H9 (cell line): ENCODE results near the gene CACNB3. TPM values are rescaled to one million over a fixed set of nuclear protein-coding genes. Genes with fewer than 3 reads are reported as not detected.

ENCODE experiments used
- DNase-seq: peaks from one replicate; pipeline ENCODE4 v3.0.0-alpha.2; 2017
- H2AFZ ChIP-seq: one replicate; pipeline ENCODE4 v1.6.1; 2013; ENCODE audit warnings: mild to moderate bottlenecking, low read length, control low read depth, moderate library complexity
- H2AK5ac ChIP-seq: 2 replicates; pipeline ENCODE4 v1.6.1; 2013; ENCODE audit warnings: low read length, control low read depth, mixed read lengths; ENCODE audit not compliant: insufficient read length
- H2BK120ac ChIP-seq: one replicate; pipeline ENCODE4 v1.6.1; 2013; ENCODE audit warnings: low read depth, mild to moderate bottlenecking, low read length, control low read depth, inconsistent platforms; ENCODE audit not compliant: poor library complexity, severe bottlenecking
- H2BK12ac ChIP-seq: 2 replicates; pipeline ENCODE4 v1.6.1; 2013; ENCODE audit warnings: low read length, control low read depth, mixed read lengths, low read depth; ENCODE audit not compliant: insufficient read length
- H2BK15ac ChIP-seq: 2 replicates; pipeline ENCODE4 v1.6.1; 2013; ENCODE audit warnings: low read depth, low read length, control low read depth
- H2BK20ac ChIP-seq: one replicate; pipeline ENCODE4 v1.6.1; 2013; ENCODE audit warnings: low read depth, mild to moderate bottlenecking, low read length, control low read depth, inconsistent platforms; ENCODE audit not compliant: poor library complexity, severe bottlenecking
- H2BK5ac ChIP-seq: 2 replicates; pipeline ENCODE4 v1.6.1; 2013; ENCODE audit warnings: low read length, control low read depth, mixed read lengths; ENCODE audit not compliant: insufficient read length
- H3K14ac ChIP-seq: 2 replicates; pipeline ENCODE4 v1.6.1; 2013; ENCODE audit warnings: low read length, control low read depth; ENCODE audit not compliant: insufficient read depth
- H3K18ac ChIP-seq: 2 replicates; pipeline ENCODE4 v1.6.1; 2013; ENCODE audit warnings: low read depth, mild to moderate bottlenecking, mixed read lengths, low read length, control low read depth; ENCODE audit not compliant: insufficient read length
- H3K23ac ChIP-seq: 2 replicates; pipeline ENCODE4 v1.6.1; 2013; ENCODE audit warnings: low read length, control low read depth, mixed read lengths, low read depth; ENCODE audit not compliant: insufficient read length
- H3K23me2 ChIP-seq: 2 replicates; pipeline ENCODE4 v1.6.1; 2013; ENCODE audit warnings: low read depth, mild to moderate bottlenecking, mixed read lengths, low read length, control low read depth; ENCODE audit not compliant: insufficient read length, poor library complexity, severe bottlenecking
- H3K27ac ChIP-seq: 2 replicates; pipeline ENCODE4 v1.5.1; 2013; ENCODE audit warnings: low read length, control low read depth, mixed read lengths, low read depth; ENCODE audit not compliant: insufficient read length
- H3K27me3 ChIP-seq: 2 replicates; pipeline ENCODE4 v1.6.1; 2013; ENCODE audit warnings: low read length, control low read depth, inconsistent platforms; ENCODE audit not compliant: insufficient read depth
- H3K4ac ChIP-seq: 2 replicates; pipeline ENCODE4 v1.6.1; 2013; ENCODE audit warnings: low read depth, mild to moderate bottlenecking, control low read depth, inconsistent platforms, low read length, moderate library complexity
- H3K4me1 ChIP-seq: 2 replicates; pipeline ENCODE4 v1.6.1; 2013; ENCODE audit warnings: low read length, control low read depth, inconsistent platforms; ENCODE audit not compliant: insufficient read depth
- H3K4me2 ChIP-seq: 2 replicates; pipeline ENCODE4 v1.6.1; 2013; ENCODE audit warnings: low read length, control low read depth, mixed read lengths; ENCODE audit not compliant: insufficient read length, insufficient read depth
- H3K56ac ChIP-seq: 2 replicates; pipeline ENCODE4 v1.6.1; 2013; ENCODE audit warnings: low read depth, mild to moderate bottlenecking, mixed read lengths, low read length, control low read depth; ENCODE audit not compliant: insufficient read length
- H3K79me1 ChIP-seq: 2 replicates; pipeline ENCODE4 v1.6.1; 2013; ENCODE audit warnings: low read depth, mild to moderate bottlenecking, moderate library complexity, low read length, control low read depth, inconsistent platforms; ENCODE audit not compliant: insufficient read depth, poor library complexity, severe bottlenecking
- H3K79me2 ChIP-seq: 2 replicates; pipeline ENCODE4 v1.6.1; 2013; ENCODE audit warnings: low read length, control low read depth, inconsistent platforms; ENCODE audit not compliant: insufficient read depth
- H3K9ac ChIP-seq: 2 replicates; pipeline ENCODE4 v1.6.1; 2013; ENCODE audit warnings: low read length, control low read depth, mixed read lengths; ENCODE audit not compliant: insufficient read length; ENCODE audit errors: extremely low read depth
- H3K9me3 ChIP-seq: one replicate; pipeline ENCODE4 v1.6.1; 2013; ENCODE audit warnings: low read depth, low read length, inconsistent platforms; ENCODE audit not compliant: control insufficient read depth
- H3T11ph ChIP-seq: one replicate; pipeline ENCODE4 v1.6.1; 2013; ENCODE audit warnings: mild to moderate bottlenecking, low read length, control low read depth, inconsistent platforms
- H4K20me1 ChIP-seq: one replicate; pipeline ENCODE4 v1.6.1; 2013; ENCODE audit not compliant: control insufficient read depth, insufficient read length, insufficient read depth
- H4K5ac ChIP-seq: 2 replicates; pipeline ENCODE4 v1.6.1; 2013; ENCODE audit warnings: low read depth, mild to moderate bottlenecking, mixed read lengths, low read length, control low read depth; ENCODE audit not compliant: insufficient read length
- H4K8ac ChIP-seq: replicated peaks from 2 replicates; pipeline ENCODE4 v1.6.1; 2013; ENCODE audit warnings: low read length, control low read depth, mixed read lengths, low read depth; ENCODE audit not compliant: insufficient read length
- H4K91ac ChIP-seq: 2 replicates; pipeline ENCODE4 v1.6.1; 2013; ENCODE audit warnings: low read depth, mild to moderate bottlenecking, moderate library complexity, mixed read lengths, low read length, control low read depth; ENCODE audit not compliant: insufficient read length
- H3K27ac Mint-ChIP-seq, 3 experiments: 2 replicates in 2 of 3; 3 replicates in 1 of 3; pipeline ENCODE4 v1.8.0; 2020 to 2021; ENCODE audit warnings: mixed read lengths in 3 of 3, mild to moderate bottlenecking in 1 of 3, moderate library complexity in 1 of 3
- H3K27me3 Mint-ChIP-seq: 2 replicates; pipeline ENCODE4 v1.8.0; 2021; ENCODE audit warnings: low read depth, mild to moderate bottlenecking, moderate library complexity, mixed read lengths
- H3K36me3 Mint-ChIP-seq, 3 experiments: 2 replicates in 2 of 3; 3 replicates in 1 of 3; pipeline ENCODE4 v1.8.0; 2020 to 2021; ENCODE audit warnings: low read depth in 3 of 3, mixed read lengths in 3 of 3; ENCODE audit not compliant: insufficient read depth in 1 of 3
- H3K4me1 Mint-ChIP-seq, 2 experiments: 2 replicates each; pipeline ENCODE4 v1.8.0; 2020; ENCODE audit warnings: mixed read lengths in 2 of 2
- H3K4me3 Mint-ChIP-seq, 2 experiments: 2 replicates in 1 of 2; 3 replicates in 1 of 2; pipeline ENCODE4 v1.8.0; 2020 to 2021; ENCODE audit warnings: mild to moderate bottlenecking in 2 of 2, mixed read lengths in 2 of 2, moderate library complexity in 1 of 2
- H3K9me3 Mint-ChIP-seq, 2 experiments: 2 replicates in 1 of 2; 3 replicates in 1 of 2; pipeline ENCODE4 v1.8.0; 2020; ENCODE audit warnings: mild to moderate bottlenecking in 2 of 2, mixed read lengths in 2 of 2, moderate library complexity in 1 of 2
- CTCF ChIP-seq: fragments of 200-600 bp; sonication (generic); conservative IDR thresholded peaks from 3 replicates; pipeline ENCODE4 v1.8.0; 2021; ENCODE audit warnings: antibody characterized with exemption, mild to moderate bottlenecking
- WGBS: extraction: QIAGEN DNeasy Blood & Tissue Kit; methylation state at CpG from one replicate; pipeline ENCODE4 v1.1.7; 2013; ENCODE audit warnings: missing lambda C conversion rate, low lambda C conversion rate, mixed read lengths; ENCODE audit not compliant: insufficient read length; ENCODE audit errors: extremely low coverage; 5-methylcytosine and 5-hydroxymethylcytosine counted together
- total RNA-seq: library from RNA; stranded (reverse); gene quantifications from 2 replicates; pipeline ENCODE4 v1.2.1, GENCODE V29; 2021

The CACNB3 gene
- total RNA-seq, 1 experiment from 2014 or later = 35.1 TPM

GRCh38 chr12:48857278-48857994 lies 39.1 kb downstream of the CACNB3 start:
- Histone ChIP-seq H3K23me2 (no peaks in the 10 kb centered on the region), H2BK15ac (no peak overlapping the region), H2AK5ac (no peak overlapping the region), H4K5ac (no peak overlapping the region), H3K18ac (no peak overlapping the region), H4K8ac (no peak overlapping the region), H3K4me2 (no peak overlapping the region), H4K91ac (no peak overlapping the region), H2AFZ (no peak overlapping the region), H3K27ac (no peak overlapping the region), H3K14ac (no peak overlapping the region), H3K9me3 (no peaks in the 10 kb centered on the region), H3K4ac (no peak overlapping the region), H3K9ac (no peak overlapping the region), H3K79me2 (no peaks in the 10 kb centered on the region), H3K23ac (no peak overlapping the region), H3K56ac (no peak overlapping the region), H3K79me1 (peaks cover 3% of the 10 kb centered on the region), H3K4me1 (peaks cover 5% of the 10 kb centered on the region; the same call in 1 of the 2 replicates), H3T11ph (no peak overlapping the region), H2BK5ac (no peak overlapping the region), H4K20me1 (no peaks in the 10 kb centered on the region), H2BK20ac (no peak overlapping the region), H2BK12ac (no peak overlapping the region), H2BK120ac (no peak overlapping the region), H3K27me3 (no peaks in the 10 kb centered on the region)
- Mint-ChIP-seq H3K36me3 (peaks cover 15 to 38% (median 34%) of the 10 kb centered on the region in 3 experiments; a peak in 6 of 7 replicates), H3K9me3 (no peaks in the 10 kb centered on the region), H3K27me3 (no peaks in the 10 kb centered on the region), H3K27ac (no peak overlapping the region; a peak in 2 of 7 replicates), H3K4me1 (peaks cover 7 to 8% of the 10 kb centered on the region in 2 experiments), H3K4me3 (no peak overlapping the region; a peak in 1 of 5 replicates)
- no CpG with 5 or more reads among the region's 13 CpGs for WGBS
- TF ChIP-seq CTCF = no peak
- no peak for DNase-seq
